ENCODE results near the gene PPP6R1.

PPP6R1 gene

DNA sequence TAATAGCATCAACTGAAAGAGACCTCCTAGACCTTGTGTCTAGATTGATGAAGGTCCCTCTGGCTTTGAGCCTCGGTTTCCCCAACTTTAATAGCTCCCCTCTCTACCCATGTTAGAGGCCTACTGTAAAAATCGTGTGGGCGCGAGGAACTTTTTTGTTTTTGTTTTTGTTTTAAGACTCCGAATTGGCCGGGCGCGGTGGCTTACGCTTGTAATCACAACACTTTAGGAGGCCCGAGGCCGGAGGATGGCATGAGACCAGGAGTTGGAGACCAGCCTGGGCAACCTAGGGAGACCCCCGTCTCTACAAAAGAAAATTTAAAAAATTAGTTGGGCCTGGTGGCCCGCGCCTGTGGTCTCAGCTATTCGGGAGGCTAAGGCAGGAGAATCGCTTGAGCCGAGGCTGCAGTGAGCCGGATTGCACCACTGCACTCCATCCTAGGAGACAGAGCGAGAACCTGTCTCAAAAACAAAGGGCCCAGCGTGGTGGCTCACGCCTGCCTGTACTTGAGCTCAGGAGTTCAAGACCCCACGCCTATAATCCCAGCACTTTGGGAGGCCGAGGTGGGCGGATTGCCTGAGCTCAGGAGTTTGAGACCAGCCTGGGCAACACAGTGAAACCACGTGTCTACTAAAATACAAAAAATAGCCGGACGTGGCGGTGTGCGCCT, 858 bp upstream of the PPP6R1 start:
- no peak for DNase-seq

DNA sequence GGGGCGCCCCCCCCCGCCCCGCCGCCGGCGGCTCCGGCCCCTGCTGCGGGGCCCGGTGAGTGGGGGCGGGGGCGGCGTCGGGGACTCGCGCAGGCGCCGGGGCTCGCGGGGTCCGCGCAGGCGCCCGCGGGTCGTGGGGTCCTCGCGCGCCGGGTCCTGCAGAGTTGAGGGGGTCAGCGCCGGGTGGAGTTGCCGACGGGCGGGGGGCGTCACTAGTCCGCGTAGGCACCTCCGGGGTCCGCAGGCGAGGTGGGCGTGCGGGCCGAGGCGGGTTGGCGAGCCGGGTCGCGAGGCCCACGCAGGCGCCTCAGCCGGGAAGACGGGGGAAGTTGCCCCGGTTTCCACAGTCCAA, 365 bp downstream of the PPP6R1 start:
- no peak for DNase-seq

DNA sequence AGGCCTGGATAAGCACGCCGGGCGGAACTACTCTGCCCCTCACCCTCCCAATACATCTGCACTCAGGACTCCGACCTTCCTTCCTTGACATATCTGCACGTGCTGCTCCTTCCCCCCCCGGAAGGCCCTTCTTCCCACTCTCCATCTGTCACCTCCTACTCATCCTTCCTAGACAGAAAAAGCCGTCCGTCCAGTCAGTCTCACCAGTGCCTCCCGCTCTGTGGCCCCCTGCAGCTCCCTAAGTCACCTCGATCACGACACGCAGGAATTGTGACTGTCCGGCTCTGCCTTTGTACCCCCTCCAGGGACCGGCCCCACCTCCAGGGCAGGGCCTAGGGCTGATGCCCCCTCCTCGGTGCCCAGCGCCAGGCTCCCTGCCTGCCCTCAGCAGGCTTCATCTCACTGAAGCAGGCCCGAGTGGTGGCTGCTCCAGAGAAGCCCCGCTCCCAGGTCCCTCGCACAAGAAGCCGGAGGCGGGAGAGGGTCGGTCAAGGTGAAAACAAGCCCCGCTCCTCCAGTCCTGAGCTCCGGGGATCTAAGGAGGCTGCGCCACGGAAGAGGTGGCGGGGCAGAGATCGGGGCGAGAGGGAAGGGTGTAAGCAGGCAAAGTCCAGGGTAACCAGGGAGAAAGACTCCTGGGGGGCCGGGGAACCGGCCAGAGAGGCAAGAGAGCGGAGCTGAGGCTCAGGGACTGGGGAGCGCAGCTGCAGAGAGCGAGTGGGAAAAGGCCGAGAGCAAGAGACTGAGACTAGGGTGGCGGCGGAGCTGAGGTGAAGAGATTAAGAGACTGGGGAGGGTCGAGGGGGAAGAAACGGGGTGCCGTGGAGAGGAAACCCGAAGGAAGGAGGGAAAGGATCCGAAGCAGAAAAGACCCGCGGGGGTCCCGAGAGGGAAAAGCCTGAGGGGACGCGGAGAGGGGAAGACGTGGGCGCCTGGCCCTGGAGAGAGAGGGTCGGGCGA, 1.1 kb downstream of the PPP6R1 start:
- DNase-seq, result peak; percentile 23

DNA sequence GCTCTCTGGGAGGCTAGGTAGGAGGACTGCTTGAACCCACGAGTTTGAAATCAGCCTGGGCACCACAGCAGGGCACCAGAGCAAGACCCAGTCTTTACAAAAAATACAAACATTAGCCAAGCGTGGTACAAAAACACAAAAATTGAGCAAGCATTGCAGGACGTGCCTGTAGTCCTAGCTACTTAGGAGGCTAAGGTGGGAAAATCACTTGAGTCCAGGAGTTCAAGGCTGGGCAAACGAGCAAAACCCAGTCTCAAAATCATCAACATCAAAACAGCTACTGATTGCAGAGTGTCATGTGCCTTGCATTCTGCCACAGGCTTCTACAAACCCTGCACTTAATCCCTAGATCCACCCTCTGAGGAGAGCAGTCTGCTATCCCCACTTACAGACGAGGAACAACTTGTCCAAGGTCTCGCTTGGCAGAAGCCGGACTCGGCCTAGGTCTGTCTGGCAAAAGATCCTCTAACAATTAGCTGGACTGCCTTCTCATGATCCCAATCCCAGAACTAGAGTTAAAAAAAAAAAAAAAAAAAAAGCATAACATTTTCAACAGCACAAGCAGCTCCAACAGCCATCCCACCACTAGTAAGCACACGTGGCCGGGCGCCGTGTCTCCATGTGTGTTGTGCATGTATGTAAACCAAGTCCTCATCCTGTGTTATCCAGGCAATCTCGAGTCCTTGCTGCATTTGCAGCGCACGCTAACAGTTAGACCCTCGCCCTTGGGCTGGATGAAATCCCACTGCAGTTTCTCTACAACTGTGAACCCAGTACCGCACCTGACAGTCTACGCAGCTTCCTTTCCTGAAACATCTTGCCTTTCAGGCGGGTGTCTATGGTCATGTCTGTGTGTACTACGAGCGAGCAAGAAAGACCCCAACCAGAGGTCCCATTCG, 2.0 kb downstream of the PPP6R1 start:
- DNase-seq, result no peak

DNA sequence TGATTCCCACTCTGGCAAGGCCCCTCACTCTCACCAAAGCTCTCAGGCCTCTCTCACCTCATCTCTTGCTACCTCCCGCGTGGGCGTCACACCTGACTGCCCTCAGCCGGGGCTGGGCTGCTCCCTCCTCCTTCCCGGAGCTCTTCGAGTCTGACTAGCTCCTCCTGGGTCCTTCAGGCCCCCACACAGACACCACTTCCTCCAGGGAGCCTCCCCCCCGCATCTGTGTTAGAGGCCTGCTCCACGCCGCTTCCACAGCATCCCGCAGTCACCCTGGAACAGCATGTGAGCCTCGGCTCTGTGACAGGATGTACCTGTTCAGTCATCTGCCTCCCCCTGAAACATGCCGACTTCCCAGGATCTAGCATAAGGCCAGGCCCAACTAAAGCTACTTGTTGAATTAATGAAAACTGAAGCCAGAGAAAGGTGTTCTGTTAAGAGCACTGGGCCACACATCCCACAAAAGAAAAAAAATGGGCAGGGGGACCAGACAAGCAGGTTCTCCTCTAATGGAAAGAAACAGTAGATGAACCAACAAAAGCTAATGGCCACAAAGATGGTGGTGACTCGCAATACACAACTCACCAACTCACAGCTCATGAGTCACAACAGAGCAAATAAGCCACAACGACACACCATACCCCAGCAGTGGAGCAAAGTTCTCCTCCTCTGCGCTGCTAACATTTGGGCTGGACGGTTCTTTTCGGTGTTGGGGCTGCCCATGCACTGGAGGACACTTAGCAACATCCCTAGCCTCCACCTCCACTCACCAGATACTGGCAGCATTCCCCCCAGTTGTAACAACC, 3.0 kb downstream of the PPP6R1 start:
- DNase-seq, result peak; percentile 37

DNA sequence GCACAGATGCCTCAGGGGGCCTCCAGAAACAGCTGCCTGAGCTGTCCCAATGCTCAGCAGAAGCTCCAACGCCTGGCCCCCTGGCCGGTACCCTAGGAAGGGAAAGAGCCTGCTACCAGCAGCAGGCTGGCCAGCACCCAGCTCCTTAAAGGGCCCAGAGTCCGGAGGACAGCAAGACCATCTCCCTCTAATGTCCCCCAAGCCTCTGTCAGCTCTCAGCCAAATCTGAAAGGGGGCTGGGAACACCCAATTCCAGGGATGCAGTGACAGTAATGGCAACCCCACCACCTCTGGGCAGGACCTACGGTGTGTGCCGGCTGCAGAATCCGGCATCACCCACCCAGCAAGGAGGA, 4.2 kb downstream of the PPP6R1 start:
- no peak for DNase-seq

DNA sequence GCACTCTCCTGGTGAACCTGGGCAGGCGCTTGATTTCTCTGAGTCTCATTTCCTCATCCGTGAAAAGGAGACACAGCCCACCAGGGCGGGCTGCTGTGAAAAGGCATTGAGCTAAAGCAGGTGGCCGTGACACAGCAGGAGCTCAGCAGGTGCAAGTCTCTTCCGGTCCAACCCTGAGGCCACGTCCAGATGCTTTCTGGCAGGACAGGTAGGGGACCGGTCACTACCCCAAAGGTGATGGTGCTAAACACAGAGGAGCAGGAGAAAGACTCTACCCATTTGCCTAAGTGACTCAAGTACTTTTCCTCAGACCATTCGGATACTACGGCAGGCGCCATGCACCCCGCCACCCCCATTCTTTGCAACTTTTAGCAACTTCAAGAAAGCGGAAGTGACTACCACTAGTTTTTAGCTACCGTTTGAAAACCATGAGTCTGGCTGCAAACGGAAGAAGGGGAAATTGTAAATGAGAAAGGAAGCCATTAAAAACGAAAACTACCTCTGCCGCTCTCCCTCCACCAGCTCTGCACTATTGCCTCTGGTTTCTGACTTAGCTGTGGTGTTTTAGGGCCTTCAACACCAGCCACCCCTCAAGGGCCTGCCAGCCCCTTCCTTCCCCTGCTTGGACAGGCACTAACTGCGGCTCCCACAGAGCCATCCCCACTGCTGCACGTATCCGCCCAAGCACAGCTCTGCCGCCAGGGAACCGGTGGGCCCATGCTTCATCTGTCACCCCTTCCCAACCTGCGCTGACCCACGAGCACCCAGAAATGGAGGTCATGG, 4.8 kb downstream of the PPP6R1 start:
- no peak for DNase-seq

DNA sequence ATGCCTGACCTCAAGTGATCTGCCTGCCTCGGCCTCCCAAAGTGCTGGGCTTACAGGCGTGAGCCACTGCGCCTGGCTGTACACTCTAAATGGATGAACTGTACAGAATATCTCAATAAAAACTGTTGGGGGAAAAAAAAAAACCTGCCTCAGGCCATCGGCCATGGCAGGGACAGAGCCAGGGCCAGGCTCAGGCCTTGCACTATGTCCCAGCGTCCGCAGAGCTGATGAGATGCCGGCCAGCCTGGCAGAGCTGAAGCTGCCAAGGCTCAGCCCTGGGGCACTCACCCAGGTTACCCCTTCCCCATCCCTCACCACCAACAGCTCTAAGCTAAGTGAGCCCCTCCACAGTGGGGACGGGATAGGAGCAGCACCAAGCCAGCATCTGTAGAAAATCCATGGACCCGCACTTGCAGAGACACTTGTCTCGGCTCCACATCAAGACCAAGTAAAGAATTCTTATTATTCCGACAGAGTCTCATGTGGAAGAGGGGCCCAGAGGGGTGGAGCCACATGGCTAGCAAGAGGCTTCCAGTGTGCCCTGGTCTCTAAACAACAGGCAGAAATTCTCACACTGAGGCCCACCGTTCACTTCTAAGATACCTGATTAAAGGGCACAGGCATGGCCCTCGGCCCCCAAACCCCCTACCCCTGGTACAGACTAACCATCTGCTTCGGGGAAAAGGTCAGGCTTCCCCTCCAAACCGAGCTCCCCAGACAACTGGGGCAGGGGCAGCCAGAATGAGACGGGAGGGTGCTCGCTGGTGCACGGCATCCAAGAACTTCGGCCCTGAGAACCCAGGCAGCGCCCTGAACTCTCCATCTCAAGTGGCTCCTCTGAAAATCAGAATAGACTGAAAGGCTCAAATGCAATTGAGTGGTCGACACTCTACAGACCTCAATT, 5.8 kb downstream of the PPP6R1 start:
- DNase-seq, result no peak

DNA sequence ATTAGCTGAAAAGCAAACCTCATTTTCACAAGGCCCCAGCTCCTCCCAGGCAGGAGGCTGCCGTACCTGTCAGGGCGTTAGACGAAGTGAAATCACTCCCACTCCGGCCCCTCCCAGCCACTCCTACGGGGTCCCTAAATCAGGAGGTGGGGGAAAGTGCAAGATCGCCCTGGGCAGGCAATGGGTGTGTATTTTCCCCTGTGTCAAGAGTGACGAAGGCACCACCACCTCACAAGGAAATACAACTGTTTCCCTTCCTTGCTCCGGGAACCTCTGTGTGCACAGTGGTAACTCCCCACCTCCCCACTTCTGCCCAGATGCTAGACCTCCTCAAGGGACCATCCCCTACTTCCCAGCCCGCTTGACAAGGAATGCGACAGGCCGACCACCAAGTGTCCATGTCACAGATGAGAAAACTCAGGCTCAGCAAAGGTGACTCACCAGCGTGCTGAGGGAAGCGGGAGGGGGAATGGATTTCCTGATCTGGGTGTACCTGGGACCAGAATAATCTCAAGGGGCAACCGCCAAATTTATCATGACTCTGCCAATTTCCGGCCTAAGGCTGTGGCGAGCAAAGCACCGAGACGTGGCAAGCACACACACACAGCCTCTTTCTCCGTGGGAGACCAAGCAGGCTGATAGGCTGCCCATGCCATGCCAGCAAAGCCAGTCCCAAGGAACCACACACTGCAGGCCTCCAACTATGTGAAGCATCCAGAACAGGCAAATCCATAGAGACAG, 7.3 kb downstream of the PPP6R1 start:
- no peak for DNase-seq

DNA sequence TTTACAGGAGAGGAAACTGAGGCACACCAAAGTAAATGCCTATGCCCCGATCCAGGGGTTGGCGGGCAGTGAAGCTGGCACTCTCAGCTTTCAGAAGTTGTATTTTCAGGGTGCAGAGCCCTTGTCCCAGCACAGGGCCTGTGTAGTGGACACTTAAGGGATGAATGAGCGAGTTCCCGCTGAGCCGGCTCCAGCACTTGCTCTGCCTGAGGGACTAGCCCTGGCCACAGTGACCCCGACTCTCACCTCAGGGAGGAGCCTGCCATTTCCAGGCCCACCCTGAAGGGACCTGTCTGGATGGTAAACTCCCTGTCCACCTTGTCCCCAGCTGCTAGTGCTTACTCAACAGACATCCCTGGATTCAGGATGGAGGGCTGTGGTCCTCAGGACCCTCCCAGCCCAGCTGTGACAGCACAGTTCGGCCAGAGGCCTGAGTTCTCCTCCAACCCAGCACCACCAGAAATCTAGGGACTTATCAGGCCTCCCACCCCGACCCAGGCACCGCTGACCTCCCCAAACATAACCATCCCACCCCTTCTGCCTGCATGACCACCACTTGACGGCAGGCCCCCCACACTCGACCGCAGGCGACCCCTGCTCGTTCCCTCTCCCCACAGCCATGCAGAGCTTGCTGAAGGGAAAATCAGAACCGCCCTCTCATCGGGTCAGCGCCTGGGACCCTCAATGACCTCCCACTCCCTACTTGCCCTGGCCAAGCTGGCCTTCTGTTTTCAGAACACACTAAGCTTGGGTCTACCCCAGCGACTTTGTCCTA, 8.4 kb downstream of the PPP6R1 start:
- DNase-seq, result no peak

DNA sequence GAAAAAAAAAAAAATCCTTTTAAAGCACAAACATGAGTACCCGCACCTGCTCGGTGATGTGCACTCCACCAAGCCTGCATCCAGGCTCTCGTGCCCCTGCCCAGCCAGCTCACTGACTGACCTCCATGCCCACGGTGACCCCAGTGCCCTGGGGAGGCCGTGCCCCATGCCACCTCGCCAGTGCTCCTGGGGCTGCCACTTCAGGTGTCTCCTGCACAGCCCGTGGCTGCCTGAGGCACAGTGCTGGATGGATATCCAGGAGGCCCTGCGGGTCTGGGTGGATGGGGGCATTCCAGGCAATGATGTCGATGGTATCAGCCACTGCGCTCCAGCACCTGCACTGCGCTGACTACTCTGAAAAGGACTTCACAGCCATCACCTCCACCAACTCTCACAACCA, 9.0 kb downstream of the PPP6R1 start:
- DNase-seq, result no peak

DNA sequence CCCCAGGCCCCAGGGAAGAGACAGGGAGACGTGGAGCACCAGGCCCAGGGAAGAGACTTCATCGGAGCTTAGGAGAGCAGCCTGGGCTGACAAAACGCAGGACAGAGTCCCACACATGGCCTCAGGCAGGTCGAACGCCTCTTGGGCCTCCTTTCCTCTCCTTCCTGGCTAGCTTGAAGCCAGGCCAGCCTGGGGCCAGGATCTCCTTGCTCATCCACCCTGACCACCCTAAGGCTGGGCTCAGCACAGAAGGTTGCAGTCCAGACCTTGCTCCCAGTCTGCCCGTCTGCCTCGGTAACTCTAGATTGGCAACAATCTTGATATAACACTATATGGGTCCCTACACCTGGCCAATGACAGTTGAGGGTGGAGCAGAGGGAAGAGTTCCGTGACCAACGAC, 10.1 kb downstream of the PPP6R1 start:
- DNase-seq, result no peak

DNA sequence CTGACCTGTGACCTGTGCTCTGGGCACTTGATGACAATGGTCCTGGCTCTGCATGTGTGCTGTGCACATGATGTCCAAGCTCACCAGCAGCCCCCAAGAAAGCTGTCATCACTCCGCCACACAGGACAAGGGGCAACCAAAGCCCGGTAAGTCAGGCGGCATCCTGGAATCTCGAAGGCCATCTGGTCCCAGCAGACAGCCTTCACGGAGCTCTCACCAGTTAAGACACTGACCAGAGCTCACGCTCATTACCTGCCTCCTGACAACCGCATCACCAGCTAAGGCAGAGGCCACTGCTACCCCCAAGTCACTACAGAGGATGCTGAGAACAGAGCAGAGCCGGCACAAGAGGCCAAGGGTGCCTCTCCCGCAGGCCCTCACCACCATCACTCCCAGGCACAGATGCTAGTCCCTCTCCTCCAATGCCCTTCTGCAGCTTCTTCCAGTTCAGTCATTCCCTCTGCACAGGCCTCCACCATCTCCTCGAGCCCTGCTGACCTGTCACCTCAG, 10.6 kb downstream of the PPP6R1 start:
- DNase-seq, result no peak

DNA sequence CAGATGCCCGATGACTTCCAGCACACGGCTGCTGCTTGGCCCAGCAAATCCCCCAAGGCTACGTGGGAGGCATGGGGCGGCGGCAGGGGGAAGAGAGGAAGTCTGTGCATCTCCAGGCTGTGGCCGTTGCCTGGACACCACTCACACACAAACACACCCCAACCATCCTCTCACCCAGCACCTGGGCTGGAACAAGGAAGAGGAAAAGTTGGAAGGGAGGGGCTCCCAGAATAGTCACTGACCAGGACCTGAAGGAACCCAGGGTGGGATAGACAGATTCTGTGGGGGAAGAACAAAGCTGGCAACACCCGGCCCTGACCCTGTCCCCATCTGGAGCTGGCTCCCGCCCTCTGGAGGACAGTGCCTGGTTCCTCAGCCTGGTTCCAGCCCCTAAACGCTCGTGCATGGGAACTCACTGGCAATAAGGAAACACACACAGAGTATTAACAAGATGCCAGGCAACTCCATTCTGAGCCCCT, 11.2 kb downstream of the PPP6R1 start:
- peak; percentile 9 for DNase-seq

DNA sequence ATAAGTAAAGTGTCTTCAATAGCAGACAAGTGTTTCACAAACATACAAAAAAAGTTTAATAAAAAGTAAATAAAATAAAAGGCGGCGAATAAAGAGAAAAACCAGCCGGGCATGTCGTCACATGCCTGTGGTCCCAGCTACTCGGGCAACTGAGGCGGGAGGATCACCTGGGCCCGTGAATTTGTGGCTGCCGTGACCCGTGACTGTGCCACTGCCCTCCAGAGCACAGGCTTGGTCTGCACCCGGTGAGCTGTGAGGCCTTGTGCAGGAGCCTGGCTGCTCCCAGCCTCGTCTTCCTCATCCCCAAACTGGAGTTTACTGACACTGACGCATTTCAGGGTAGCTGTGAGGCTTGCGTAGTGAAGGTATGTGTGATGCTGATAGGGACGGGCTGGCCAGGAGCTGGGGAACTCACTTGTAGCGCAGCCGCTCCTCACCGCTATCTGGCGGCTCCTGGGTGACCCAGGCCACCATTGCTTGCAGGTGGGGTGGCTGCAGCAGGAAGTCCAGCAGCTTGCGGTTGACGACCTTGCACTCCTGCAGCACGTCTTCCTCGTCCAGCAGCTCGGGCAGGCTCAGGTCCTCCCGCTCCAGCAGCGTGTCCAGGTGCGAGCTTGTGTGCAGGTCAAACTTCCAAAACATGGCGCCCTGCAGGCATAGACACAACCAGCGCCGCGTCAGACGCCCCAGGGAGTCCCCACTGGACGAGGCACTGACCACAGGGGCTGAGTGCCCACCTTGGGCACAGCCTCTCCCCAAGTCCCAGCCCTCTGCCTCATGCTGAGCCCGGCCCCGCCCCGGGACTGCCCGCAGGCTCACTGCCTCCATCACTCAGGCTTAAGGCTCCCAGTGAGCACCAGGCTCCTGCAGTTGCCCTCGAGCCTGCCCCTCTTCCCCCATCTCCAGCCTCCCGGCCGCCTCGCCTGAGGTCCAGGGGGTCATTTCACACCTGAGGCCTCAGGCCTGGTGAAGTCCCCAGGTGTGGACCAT, 12.1 kb downstream of the PPP6R1 start:
- DNase-seq, result no peak

DNA sequence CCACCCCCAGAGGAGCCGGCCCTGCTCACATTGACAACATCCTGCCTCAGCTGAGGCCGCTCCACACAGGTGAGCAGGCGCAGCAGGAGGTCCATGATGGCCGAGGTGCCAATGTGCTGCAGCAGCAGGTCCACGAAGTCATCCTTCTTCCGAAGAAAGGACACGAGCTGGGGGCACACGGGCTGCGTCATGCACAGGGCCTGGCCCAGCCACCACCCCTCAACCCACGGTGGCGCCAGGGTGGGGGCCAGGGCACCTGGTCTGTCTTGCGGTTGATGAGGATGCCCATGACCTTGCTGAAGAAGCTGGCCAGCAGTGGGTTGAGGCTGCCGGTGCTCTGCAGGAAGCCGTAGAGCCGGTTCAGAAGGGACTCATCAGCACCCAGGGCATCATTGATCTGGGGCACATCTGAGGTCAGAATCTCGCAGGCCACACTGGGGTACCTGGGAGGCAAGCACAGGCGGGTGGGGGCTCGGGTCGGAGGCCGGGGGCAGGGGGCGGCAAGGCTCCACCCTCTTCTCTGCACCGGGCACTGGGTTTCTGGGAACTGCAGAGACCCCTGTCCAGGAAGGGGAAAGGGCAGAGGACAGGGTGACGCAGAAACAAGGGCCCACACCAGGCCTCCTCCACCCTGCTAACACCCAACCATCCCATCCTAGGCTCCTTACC, 13.4 kb downstream of the PPP6R1 start:
- DNase-seq, result no peak

All from HCEC 1CT (cell line).